GM19328 (cell line): Measurements from ENCODE around the gene SERINC3.

ENCODE experiments used
- ATAC-seq: cut with Tn5 transposase; IDR thresholded peaks from one replicate; pipeline ENCODE4 v1.9.1; 2021; ENCODE audit warnings: mild to moderate bottlenecking, moderate library complexity; ENCODE audit not compliant: unreplicated experiment

The SERINC3 gene

GRCh38 chr20:44533928-44534327 is 12.1 kb upstream of the SERINC3 start:
- no peak for ATAC-seq

GRCh38 chr20:44532981-44533331 is 11.1 kb upstream of the SERINC3 start:
- no peak for ATAC-seq

DNA sequence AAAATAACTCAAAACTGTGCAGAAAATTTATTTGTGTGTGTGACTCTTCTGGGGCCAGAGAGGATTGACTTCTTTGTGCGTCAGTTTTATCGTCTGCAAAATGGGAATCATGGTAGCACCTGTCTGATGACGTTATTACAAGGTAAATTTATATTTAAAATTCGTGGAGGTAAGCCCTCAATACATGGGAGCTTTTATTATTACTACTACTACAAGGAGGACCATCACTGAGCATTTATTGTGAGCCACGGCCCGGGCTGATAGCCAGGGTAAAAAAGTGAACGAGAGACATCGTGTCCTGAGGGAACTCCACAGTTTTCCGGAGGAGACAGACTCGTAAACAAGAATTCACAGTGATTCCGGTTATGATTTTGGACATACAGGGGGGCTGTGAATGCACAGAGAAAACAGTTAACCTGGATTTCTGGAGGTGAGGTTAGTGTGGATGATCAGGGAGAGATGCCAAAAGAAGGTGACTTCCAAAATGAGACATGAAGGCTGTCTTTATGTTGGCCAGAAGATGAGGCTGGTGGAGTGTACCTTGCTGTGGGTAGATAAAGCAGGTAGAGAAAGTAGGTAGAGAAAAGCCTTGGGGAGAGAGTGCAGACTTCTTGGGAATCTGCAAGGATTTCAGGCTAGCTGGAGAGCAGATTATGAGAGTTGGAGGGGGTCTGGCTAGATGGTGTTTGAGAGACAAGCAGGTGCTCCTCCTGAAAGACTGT is 10.6 kb upstream of the SERINC3 start:
- ATAC-seq: no peak

DNA sequence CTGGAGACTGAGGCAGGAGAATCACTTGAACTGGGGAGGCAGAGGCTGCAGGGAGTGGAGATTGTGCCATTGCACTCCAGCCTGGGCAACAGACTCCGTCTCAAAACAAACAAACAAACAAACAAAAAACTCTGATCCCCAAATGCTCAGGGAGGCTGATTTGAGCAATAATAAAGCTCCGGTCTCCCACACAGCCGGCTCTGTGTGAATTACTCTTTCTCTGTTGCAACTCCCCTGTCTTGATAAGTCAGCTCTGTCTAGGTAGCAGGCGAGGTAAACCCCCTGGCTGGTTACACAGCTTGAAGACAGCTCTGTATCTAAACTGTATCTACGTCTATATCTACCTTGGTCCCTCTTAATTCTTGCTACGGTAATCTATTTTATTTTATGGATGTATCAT is 6.4 kb upstream of the SERINC3 start:
- ATAC-seq: no peak

- ATAC-seq: no peak
Measured at GRCh38 chr20:44527716-44528199, 5.9 kb upstream of the SERINC3 start.

DNA sequence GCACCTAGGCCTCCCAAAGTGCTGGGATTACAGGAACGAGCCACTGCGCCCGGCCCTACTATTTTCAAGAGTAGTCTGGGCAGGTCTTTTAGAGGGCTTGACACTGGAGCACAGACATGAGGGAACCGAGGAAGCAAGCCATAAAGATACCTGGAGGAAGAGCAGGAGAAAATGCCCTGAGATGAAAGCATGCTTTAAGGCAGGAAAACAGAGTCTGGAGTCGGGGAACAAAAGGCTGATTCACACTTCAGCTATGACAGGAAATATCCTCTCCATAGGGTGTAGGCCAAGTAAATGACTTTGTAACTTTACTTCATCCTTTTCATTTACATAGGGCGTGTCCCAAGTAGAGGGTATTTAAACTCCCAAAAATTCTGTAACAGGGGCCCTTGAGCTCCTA is 4.3 kb upstream of the SERINC3 start:
- ATAC-seq: no peak

DNA sequence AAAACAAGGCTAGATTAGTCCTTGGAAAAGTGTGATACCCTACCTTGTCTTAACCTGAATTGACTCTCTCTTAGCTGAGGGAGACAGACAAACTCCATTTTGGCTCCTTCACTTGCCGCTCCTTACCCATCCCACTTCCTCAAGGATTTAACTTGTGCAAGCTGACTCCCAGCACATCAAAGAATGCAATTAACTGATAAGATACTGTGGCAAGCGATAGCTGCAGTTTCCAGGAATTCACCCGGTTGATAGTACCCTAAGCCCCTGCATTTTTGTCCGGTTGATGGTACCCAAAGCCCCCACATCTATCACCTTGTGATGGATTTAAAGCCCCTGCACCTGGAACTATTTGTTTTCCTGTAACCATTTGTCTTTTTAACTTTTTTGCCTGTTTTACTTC is 1.9 kb upstream of the SERINC3 start:
- no peak for ATAC-seq

GRCh38 chr20:44522841-44523240 is 971 bp upstream of the SERINC3 start:
- no peak for ATAC-seq

DNA sequence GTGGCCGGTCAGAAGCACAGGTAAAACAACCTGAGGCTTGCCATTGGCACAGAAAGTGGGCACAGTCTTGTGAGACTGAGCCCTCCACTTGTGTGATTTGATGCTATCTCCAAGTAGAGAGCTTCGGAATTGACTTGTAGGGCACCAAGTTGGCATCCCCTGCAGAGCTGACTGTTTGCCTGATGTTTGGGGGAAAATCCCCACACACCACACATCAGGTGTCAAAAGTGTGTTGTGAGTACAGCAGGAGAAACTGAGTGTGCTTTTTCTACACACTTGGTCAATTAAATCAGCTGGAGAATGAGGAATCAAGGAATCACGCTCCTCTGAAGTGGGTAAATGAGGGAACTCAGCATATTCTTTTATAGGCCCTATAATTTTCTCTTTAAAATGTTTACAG is 989 bp downstream of the SERINC3 start:
- ATAC-seq: no peak

GRCh38 chr20:44518248-44518647 is 3.6 kb downstream of the SERINC3 start:
- no peak for ATAC-seq

DNA sequence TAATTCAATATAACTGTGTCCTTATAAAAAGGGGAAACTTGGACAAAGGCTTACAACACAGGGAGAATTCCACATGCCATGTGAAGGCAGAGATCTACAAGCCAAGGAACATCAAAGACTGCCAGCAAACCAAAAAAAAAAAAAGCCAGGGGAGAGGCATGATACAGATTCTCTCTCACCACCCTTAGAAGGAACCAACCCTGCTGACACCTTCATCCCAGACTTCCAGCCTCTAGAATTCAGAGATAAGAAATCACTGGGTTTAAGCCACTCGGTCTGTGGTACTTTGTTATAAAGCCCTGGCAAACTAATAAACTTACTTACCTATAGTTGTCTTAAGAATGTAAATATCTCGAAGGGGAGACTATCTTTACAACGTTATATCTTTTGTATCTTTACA is 4.4 kb downstream of the SERINC3 start:
- no peak for ATAC-seq

GRCh38 chr20:44516491-44516890 is 5.4 kb downstream of the SERINC3 start:
- ATAC-seq: no peak

DNA sequence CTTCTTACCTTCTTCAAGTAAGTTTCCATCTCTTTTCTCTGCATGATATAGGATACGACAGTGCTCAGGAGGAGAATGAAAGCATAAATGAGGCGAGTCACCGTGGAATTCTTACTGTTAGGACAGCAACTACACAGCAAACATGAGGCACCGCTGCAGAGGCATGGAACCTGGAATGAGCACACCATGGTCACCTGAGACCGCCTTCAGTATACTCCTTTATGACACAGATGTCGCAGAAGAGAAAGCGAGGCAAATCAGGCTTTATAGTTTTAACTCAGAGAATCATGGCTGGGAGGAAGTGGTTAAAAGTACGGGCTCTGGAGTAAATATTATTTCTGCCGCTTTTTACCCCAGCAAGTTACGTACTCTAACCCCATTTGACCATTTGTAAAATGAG is 8.0 kb downstream of the SERINC3 start:
- no peak for ATAC-seq

- no peak for ATAC-seq
Measured at GRCh38 chr20:44509762-44510161, 12.1 kb downstream of the SERINC3 start.

- ATAC-seq: no peak
Measured at GRCh38 chr20:44504402-44505307, 17.2 kb downstream of the SERINC3 start.

- no peak for ATAC-seq
Measured at GRCh38 chr20:44502968-44503367, 18.9 kb downstream of the SERINC3 start.

GRCh38 chr20:44501448-44501847 is 20.4 kb downstream of the SERINC3 start:
- no peak for ATAC-seq

- ATAC-seq: no peak
Measured at GRCh38 chr20:44500221-44500620, 21.6 kb downstream of the SERINC3 start.

DNA sequence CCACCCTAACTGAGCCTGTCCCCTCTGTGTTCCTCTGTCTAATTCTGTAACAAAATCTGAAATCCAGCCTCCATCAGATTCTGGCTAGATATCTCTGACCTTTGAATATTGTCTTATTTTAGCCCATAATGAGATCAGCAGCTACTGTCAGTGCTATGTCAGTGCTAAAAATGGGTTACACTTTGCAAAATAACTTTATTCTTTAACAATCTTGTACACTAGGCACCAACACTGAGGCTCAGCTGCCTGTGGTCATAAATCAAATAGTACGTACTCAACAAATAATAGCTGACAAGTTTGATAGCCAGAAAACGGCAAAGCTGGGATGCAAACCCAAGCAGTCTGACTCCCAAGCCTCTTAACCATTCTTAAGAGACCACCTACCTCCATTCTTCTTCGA is 24.1 kb downstream of the SERINC3 start:
- no peak for ATAC-seq

GRCh38 chr20:44496976-44497375 is 24.9 kb downstream of the SERINC3 start:
- ATAC-seq: no peak

DNA sequence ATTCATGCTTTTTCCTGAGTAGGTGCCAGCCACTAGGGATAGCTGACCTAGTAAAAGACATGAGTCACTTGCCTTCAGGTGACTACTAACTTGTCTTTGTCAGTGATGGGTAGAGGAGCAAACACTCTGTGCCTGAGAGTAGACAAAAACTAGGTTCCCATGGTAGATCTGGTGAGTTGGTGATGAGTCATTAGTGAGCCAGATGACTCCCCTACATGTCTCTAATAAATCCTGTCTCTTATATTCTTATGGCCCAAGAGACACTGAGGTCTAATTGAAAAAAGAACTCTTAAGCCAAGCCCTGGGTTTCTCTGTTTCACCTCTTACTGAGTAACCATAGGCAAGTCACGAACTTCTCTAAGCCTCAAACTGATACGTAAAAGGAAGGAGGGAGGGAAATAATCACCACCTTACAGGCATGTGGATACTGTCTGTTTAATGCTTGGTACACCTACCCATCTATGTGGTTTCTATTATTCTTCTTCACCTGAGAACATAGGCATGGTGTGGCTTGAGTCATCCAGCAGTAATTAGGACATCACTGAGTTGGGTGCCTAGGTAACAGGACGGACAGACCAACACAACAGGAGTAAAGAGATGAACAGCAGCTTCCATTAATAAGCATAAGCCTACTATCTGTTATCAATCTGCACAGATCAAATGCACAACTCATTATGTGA is 25.9 kb downstream of the SERINC3 start:
- ATAC-seq: no peak

DNA sequence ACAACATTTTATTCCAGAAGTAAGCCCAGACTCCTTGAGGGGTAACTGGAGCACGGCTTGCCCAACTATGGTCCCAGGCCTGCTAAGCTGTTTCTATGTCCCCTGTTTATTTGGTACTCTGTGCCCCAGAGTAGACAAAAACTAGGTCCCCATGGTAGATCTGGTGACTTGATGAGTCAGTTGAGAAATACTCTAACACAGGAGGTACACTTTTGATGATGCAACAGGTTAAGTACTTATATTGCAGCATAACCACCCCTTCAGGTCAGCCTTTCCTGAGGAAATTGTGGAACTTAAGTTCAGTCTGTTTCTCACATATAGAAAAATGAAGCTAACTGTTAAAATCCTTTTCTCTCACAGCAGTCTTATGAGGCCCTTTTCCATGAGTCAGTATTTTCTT is 26.6 kb downstream of the SERINC3 start:
- no peak for ATAC-seq
